Measurements from ENCODE around the gene SPINK6. TPM values are rescaled to one million over a fixed set of nuclear protein-coding genes. Genes with fewer than 3 reads are reported as not detected.

SPINK6 gene
- total RNA-seq, 1 donor from 2014 or later, result not detected

DNA sequence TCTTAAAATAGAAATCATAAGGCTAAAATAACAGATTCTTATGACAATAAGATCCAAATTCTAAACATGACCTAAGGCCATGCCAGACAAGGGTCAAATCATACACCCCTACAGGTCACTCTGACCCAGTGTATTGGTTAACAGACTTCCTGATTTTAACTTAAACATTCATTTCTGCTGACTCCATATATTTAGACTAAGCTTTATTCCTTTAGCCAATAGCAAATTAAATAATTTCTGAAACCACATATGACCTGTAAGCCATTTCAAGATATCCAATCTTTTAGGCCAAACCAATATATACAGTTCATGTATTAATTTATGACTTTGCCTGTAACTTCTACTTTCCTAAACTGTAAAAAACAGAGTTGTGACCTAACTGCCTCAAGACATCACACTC is 58.4 kb downstream of the SPINK6 start:
- Mint-ChIP-seq H3K9me3 (peaks cover 32% of the 10 kb centered on the region), H3K4me1 (no peaks in the 10 kb centered on the region), H3K36me3 (ENCODE audit: low read depth) (no peaks in the 10 kb centered on the region), H3K27me3 (peaks cover 5% of the 10 kb centered on the region), H3K27ac (no peak overlapping the region), H3K4me3 (no peak overlapping the region)
- intact Hi-C loops (cut with micrococcal nuclease), result no loop called here
- no peak for DNase-seq
- ATAC-seq (ENCODE audit: low read depth), result no peak
- POLR2A ChIA-PET, result no interaction called here
- TF ChIP-seq, protein P1, sequence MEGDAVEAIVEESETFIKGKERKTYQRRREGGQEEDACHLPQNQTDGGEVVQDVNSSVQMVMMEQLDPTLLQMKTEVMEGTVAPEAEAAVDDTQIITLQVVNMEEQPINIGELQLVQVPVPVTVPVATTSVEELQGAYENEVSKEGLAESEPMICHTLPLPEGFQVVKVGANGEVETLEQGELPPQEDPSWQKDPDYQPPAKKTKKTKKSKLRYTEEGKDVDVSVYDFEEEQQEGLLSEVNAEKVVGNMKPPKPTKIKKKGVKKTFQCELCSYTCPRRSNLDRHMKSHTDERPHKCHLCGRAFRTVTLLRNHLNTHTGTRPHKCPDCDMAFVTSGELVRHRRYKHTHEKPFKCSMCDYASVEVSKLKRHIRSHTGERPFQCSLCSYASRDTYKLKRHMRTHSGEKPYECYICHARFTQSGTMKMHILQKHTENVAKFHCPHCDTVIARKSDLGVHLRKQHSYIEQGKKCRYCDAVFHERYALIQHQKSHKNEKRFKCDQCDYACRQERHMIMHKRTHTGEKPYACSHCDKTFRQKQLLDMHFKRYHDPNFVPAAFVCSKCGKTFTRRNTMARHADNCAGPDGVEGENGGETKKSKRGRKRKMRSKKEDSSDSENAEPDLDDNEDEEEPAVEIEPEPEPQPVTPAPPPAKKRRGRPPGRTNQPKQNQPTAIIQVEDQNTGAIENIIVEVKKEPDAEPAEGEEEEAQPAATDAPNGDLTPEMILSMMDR (IDR thresholded peaks at IDR 0.05), result no peak
- CTCF ChIA-PET, result no interaction called here

Other genes with a start within 250 kb of the SPINK6 start
- gene SPINK5, start 139.1 kb upstream of the SPINK6 start, total RNA-seq, result not detected in 2 replicates
- not detected in 2 replicates for gene SPINK14, start 34.5 kb upstream of the SPINK6 start, total RNA-seq
- not detected in 2 replicates for gene MARCOL, start 35.5 kb downstream of the SPINK6 start, total RNA-seq
- not detected in 2 replicates for gene SPINK13, start 65.8 kb downstream of the SPINK6 start, total RNA-seq
- not detected in 2 replicates for gene SPINK7, start 109.4 kb downstream of the SPINK6 start, total RNA-seq
- gene SPINK9, start 132.5 kb downstream of the SPINK6 start, total RNA-seq, result not detected in 2 replicates
- gene FBXO38, start 180.9 kb downstream of the SPINK6 start, total RNA-seq, result 62.8 and 81.9 TPM in 2 replicates

Measured in activated B cell treated with CpG ODN at 0.5 μM for 24 hours (primary cell).